ENCODE results near the gene NMNAT1.

DNA sequence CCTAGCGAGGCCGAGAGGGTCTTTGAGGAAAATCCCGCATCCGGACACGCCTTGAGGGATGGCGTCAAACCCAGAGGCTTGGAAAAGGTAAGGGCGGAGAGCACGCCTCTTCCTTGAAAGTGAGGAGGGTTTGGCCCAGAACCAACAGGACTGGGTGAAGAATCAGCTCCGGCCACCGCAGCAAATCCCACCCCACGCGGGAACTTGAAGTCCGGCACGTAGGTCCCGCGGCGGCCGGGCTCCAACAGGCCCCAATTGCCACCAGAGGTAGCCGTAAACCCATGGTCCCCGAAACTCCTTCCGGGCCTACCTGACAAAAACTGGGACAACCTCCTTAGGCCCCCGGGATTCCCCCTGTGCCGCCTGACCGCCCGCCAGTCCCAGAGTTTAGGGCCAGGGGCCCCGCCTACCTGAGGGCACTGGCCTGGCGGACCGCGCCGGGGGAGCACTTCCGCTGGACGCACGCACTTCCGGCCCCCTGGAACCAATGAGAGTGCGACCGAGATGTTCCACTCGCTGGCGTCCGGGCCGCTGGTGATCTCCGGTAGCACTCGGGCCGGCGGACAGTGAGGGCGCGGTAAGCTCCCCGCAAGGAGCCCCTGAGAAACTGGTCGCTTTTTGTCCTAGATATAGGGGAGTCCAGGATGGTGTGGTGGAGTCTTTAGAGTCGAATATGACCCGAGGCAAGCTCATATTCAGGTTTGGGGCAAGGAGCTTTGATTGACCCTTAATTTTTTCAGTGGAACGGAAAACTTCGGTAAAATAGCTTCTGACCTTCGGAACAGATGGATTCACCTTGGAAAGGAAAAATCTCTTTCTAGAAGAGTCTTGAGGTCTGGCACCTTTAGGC lies at the start of gene NMNAT1, which contains the start of gene LZIC:
- peak; percentile 48 for TF ChIP-seq POLR2A (IDR thresholded peaks at IDR 0.05)
- TF ChIP-seq, protein P1, sequence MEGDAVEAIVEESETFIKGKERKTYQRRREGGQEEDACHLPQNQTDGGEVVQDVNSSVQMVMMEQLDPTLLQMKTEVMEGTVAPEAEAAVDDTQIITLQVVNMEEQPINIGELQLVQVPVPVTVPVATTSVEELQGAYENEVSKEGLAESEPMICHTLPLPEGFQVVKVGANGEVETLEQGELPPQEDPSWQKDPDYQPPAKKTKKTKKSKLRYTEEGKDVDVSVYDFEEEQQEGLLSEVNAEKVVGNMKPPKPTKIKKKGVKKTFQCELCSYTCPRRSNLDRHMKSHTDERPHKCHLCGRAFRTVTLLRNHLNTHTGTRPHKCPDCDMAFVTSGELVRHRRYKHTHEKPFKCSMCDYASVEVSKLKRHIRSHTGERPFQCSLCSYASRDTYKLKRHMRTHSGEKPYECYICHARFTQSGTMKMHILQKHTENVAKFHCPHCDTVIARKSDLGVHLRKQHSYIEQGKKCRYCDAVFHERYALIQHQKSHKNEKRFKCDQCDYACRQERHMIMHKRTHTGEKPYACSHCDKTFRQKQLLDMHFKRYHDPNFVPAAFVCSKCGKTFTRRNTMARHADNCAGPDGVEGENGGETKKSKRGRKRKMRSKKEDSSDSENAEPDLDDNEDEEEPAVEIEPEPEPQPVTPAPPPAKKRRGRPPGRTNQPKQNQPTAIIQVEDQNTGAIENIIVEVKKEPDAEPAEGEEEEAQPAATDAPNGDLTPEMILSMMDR (IDR thresholded peaks at IDR 0.05): peak in 1 of 3 donors; percentile 12
- TF ChIP-seq POLR2AphosphoS5 (IDR thresholded peaks at IDR 0.05): peak; percentile 74 to 90 (median 76)
